8988T (cell line): ENCODE data around the gene MRGPRE.

Source experiments
- DNase-seq: peaks from one replicate; pipeline ENCODE4 v3.0.0; 2011

Gene MRGPRE

DNA sequence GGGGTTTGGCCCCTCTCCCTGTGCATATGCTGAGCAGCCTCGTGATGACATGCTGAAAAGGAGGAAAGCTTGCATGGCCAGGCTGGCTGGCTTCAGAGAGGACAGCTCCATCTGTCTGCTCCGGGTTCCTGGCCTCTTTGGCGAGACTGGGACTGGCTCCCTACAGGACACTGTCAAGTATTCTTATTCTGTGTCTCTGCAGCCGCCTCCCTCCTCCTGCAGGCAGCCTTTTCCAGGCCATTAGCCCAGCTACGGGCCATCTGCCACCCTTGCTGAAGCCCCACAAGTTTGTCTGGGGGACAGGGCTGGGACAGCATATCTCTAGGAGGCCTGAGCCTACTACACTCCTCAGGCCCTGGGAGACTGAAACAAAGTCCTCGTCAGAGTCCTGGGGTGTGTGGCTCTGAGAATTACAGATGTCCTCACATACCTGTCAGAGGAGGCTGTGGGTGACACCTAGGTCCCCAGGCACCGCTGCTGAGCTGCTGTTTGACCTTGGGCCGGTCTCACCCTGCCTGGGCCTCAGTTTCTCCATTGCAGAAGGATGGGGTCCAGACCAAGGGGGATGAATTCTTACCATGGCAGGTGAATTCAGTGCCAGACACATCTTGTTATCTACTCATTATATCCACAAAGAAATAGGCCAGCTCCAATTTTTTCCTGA is 24.6 kb downstream of the MRGPRE start:
- no peak for DNase-seq

DNA sequence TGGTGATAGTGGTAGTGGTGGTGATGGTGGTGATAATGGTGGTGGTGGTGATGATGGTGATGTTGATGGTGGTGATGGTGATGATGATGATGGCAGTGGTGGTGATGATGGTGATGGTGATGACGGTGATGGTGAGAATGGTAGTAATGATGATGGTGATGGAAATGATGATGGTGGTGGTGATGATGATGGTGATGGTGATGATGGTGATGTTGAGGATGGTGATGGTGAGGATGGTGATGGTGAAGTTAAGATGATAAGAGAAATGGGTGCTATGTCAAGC is 25.4 kb downstream of the MRGPRE start:
- DNase-seq: no peak

DNA sequence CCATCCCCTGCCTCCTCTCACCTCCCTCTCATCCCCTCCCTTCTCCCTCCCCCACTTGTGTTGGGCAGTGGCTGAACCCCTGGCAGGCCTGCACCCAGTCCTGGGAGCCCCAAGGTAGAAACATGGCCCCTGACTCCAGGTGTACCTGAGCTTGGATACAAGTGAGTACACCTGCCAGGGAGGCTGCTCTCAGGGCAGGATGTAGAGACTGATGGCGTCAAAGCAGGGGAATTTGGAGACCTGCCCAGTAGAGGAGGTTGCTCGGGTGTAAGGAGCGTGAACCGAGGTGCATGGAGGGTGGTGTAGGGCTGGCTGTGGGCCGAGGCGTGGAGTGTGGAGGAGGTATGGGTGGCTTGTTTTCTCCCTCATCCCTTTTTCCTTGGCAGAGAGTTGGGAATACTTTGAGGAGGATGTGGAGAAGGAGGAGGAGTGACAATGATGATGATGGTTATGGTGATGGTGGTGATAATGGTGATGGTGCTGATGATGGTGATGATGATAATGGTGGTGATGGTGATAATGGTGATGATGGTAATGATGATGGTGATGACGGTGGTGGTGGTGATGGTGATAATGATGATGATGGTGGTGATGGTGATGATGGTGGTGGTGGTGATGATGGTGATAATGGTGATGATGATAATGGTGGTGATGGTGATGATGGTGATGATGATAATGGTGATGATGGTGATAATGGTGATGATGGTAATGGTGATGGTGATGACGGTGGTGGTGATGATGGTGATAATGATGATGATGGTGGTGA is 25.9 kb downstream of the MRGPRE start:
- no peak for DNase-seq

DNA sequence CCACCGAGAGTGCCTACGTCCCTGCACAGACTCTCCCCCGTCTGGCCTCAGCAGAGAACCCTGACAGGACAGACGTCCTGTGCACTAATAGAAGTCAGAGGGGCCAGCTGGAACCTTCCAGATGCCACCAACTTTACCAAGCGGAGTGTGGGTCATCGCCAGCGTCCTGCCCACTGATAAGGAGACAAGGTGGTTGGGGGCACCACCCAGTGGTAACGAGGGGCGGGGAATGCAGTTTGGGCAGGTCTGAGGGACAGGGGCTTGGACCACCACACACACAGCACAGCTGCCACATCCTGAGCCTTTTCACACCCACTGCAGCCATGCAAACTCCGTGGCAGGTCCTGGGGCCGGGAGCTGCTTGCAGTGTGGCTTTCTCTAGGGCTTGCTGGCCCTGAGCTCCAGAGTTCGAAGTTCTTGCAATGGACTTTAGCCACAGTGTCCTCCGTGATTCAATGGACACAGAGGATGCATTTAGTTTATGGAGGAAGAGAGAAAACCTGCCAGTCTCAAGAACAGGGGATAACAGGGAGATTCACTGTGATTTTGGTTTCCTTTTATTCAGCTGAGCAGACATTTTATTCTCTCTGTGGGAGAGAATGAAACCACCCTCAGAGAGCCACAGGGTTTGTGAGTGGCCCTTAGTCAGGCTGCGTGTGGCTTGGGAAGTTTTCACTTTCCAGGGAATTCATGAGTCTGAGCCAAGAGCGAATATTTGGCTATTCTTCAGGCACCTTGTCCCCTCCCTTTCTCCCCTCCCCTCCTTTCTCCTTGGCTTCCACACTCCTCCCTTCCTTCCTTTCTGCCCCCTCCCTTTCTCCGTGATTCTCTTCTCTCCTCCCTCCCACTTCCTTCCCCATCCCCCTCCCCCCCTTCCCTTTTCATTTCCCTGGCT is 26.7 kb downstream of the MRGPRE start:
- no peak for DNase-seq

DNA sequence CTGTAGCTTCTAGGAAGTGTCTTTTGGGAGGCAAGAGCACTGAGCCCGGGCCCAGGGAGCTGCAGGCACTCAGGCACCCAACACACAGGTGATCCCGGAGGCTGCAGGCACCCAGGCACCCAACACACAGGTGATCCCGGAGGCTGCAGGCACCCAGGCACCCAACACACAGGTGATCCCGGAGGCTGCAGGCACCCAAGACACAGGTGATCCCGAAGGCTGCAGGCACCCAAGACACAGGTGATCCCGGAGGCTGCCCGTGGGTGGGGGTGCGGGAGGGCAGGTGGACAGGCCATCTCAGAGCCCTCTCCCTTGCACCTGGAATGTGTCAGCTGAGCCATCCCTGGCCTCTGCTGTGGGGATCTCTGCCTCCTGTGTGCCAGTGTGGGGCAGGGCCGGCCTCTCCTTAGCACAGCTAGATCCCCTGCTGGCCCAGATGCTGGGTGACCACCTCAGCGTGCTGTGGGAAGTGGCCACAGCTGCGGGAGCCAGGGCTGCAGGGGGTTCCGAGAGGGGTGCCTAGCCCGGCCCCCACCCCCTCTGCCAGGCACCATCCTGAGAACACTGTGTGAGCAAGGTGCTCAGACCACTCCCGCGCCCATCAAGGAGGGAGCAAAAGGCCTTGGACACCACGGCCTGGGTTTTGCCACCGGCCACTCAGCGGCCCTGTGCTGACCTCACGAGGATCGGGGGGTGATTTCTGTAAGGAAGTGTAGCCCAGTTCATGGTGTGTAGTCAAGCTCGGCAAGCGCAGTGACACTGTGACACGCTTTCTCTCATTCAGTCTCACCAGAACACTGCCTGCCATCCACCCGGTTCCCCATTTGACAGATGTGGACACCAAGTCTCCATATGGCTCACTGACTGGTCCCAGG is 27.8 kb downstream of the MRGPRE start:
- no peak for DNase-seq

DNA sequence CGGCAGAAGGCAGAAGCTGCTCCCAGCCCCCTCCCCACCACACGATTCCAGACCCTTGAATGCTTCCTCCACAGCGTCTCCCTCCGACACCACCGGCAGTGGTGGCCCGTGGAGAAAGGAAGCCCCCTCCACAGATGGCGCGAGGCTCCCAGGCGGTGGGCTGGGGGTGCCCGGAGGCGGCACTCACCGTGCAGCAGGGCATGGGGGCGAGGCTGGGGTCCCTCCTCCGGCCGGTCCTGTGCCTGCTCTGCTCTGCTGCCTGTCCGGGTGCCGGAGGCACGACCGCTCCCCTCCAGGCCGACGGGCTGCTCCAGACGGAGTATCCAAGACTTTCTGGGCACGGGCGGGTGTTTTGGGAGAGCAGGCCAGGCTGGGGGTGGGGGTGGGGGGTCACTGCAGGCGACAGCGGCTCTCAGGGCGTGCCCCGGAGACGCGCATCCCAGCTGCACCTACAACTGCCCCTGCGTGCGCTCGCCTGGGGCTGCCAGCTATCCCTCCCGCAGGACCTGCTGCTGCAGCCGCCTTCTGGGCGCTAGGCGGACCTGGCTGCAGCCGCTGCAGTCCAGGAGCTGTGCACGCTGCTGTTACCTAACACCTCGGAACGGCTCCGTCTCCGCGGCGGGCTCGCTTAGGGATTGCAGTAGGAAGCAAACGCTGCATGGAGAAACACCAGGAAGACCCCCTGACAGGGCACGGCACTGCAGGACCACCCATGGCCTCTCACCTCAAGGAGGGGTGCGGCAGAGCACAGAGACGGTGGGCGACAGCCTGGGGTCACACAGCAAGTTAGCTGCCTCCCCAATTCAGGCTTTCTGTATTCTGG is 28.8 kb downstream of the MRGPRE start:
- no peak for DNase-seq

DNA sequence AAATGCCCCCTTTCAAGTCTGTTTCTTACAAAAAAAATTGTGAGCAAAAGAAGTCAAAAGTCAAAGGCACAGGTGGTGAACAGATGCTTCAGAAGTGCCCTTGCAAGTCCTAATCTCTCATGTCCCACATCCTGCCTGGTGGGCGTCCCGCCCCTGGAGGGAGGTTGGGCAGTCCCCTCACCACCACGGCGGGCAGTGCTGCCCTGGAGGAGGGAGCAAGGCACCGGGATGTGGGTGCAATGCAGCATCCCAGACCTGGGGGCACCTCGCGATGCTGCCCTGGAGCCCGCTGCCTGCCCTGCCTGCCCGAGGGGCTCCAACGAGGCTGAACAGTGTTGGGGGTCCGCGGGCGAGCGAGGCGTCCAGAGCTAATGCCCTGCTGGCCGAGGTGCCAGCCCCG is 29.5 kb downstream of the MRGPRE start:
- DNase-seq: no peak

DNA sequence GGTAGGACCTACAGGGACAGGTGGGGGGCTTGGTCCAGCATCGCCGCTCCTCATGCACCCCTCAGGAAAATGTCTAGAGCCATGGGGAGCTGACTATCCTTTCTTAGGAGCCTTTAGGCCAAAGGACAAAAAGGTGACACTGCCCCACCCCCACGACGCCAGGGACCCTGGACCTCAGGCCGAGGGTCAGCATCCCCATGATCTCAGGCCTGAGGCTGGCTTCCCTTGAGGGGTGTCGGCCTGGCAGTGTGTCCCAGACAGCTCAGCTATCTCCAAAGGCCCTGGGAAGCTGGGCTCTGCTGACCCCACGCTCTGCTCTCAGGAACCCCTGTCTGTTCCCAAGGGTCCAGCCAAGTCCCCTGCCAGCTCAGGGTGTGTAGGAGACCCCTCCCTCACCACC is 29.9 kb downstream of the MRGPRE start:
- DNase-seq: no peak

DNA sequence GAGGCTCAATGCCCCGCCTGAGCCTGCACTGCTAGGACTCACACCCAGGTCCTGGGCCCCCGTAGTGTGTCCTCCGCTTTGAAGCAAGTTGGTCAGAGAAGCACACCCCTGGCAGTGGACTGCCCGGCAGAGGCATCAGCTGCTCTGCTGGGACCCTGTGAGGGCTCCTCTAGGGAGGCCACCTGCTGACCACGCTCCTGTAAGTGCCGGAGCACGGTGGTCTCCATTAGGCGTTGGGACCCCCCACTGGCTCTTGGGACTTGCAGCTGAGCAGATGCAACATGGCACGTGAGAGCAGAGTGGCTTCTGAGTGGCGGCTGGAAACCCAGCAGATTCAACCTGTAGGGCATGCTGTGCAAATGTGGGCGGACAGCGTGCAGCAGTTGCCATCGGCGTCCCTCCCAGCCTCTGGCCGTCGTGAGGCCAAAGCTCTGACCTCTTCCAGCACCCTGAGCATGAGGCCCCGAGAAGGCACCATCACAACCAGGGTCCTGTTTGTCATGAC is 30.5 kb downstream of the MRGPRE start:
- peak; percentile 31 for DNase-seq

DNA sequence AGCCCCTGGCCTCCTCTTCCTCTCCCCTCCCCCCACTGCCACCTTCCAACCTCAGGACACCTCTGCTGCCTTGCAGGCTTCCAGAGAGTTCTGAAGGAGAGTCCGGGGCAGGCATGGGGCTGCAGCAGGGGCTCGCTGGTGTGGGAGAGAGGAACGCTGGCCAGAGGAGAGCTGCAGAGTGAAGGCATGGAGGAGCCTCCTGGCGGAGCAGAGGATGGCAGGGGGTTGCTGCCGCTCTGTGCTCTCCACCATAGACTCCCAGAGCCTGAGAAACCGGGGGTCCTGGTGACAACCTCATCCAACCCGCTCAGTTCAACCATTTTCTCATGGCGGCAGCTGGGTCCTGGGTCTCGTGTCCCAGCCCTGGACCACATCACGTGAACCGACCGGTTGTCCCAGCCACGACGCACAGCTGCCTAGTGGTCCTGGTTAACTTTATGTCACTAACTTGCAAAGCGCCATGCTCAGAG is 31.1 kb downstream of the MRGPRE start:
- peak; percentile 26 for DNase-seq

DNA sequence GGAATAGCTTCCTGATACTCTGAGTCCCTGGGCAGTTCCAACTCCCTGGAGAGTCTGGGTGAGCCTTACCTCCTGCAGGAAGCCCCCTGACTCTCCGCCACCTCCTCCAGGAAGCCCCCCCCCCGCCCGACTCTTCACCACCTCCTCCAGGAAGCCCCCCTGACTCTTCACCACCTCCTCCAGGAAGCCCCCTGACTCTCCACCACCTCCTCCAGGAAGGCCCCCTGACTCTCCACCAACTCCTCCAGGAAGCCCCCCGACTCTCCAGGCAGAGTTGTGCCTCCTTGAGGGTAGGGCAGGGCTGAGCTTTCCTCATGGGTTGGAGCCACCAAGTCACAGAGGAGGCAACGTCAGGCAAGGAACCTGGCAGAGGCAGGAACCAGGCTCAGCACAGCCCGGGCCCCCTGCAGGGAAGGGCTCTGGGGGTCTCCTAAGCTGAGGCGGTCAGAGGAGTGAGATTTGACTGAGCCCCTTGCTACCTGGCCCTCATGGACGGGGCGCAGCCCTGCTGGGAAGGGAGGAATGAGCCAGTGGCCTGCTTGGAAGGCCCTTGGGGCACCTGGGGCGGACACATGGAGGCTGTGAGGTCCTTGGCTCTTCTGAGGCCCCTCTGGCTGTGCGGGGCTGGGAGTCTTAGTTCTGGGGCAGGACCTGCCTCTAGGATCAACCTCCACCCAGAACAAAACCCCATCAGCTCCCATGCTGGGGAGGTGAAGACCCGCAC is 31.7 kb downstream of the MRGPRE start:
- DNase-seq: peak; percentile 35

DNA sequence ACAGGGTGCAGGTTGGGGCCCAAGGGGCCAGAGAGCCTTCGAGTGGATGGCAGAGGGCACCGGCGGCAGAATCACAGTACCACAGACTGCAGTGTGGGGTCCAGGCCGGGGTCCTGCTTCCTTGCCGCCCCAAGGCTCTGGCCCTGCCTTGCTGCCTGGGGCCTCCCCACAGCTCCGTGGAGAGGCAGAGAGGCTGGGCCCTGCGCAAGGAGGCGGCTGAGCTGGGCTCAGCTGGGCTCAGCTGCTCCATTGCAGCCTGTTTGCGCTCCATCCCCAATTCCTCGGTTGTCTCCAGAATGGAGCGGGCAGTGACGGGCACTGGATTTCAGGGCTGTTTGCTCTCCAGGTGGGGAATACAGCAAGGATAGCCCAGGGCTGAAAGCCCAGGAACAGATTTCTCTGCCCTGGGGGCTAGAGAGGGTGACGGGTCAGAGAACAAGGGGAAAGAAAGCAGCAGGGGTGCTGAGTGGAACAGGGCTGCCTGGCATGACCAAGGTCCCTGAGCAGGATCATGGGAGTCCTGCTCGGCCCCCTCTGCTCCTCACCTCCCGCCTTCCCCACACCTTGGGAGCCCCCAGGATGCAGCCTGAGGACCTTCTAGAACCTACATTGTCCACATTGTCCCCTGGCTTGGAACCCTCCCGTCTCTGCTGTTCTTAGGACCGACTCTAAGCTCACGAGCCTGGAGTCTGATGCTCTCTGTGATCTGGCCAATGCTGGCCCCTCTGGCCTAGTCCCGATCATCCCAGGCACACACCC is 32.5 kb downstream of the MRGPRE start:
- peak; percentile 28 for DNase-seq

DNA sequence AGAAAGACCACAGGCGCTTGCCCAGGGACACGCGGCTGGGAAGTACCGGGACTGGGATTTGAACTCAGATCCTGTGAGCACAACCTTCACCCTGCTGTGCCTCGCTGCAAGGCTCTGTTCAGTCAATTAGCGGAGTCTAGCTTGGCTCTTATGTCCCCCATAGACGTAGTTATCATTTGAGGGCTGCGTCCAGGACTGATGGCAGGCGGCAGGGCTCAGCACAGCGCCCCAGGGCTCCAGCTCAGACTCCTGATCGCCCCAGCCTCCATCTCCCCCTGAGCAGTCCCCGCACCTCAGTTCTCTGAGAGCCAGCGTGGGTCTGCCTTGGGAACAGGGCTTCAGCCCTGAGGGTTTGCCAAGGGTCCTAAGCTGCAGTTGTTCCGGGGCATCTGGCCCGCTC is 33.4 kb downstream of the MRGPRE start:
- DNase-seq: peak; percentile 21

DNA sequence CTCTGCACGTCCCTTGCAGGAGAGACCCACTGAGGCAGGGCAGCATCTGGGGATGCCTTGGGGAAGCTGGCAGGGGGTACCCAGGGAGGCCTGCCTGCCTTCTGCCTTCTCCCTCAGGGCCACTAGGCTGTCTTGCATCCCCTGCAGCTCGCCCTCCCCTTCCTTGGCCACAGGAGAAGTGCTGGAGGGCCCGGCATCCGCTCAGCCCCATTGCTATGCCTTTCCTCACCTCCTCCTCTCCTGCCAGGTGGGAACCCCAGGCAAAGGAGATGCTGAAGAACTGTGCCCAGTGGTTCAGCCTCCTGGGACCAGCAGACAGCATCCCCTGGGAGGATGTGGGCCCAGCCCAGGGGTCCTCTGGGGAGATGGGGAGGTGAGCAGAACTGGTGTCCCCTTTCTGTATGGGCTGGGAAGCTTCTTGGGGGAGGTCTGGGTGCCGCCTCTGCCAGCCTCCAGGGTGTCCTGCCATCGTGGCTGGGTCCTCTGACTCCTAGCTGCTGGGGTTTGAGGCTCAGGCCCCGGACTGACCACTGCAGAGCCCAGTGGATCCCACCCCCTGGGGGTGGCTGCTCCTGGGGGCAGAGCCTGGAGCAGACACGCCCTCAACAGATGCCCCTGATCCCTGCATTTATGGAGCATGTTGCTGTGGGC is 34.2 kb downstream of the MRGPRE start:
- peak; percentile 37 for DNase-seq

DNA sequence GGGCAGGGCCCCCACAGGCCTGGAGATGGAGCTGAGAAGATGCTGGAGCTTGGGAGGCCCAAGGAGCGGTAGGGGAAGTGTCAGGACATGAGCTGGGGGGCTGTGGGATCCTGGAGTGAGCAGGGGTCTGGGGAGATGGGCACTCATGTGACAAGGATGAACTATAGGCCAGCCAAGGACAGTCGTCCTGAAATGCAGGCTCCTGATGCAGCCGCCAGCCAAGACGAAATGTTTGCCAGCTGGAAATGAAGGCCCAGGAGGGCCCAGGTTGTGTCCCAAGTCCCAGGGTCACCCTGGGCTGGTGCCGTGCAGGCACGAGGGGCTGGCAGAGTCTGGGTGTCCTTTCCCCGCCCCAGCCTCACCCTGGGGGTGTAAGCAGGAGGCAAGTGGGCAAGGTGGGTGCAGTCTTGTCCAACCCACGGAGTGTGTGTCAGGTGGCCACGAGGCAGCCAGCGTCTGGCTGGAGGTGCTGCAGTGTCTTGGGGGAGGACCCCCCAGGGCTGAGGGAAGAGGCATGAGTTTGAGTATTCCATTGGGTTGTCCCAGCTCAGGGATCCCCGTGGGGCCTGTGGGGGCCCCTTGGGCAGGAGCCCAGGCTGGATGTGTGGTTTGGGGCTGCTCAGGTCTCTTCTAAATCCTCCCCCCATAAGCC is 35.0 kb downstream of the MRGPRE start:
- no peak for DNase-seq

DNA sequence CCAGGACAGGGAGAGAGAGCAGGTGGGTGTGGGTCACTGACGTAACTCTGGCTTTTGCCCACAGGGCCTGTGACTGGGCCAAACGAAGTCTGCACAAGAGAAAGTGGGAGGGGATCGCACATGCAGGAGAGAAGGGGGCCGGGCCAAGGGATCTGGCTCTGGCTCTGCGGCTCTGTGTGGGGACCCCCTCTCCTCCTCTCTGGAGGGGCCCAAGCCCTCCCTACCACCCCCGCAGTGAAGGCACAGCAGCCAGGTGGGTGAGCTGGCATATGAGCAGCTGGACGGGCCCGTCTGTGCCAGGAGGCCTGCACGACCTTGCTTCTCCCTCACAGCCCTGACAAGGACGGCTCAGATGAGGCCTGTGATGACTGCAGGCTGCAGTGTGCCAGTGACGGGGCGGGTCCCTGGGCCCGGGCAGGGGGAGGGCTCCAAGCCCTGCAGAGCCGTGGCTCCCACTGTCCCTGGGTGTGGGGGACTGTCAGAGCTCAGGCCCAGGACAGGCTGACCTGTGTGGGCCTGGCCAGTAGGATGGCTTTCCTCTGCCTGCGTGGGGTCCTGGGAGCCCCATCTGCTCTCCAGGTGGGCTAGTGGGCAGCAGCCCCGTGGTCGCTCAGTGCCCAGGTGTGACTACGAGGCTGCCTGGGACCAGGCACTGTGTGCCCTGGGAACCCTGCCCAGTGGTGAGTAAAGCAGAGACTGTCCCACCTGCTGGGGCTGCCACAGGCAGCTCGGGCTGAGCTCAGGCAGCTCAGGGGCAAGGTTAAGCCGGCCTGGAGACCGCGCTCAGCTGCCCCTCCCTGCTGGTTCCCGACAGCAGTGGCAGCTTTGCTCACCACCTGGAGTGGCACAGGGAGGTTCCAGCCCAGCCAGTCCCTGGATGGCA is 35.8 kb downstream of the MRGPRE start:
- peak; percentile 38 for DNase-seq

DNA sequence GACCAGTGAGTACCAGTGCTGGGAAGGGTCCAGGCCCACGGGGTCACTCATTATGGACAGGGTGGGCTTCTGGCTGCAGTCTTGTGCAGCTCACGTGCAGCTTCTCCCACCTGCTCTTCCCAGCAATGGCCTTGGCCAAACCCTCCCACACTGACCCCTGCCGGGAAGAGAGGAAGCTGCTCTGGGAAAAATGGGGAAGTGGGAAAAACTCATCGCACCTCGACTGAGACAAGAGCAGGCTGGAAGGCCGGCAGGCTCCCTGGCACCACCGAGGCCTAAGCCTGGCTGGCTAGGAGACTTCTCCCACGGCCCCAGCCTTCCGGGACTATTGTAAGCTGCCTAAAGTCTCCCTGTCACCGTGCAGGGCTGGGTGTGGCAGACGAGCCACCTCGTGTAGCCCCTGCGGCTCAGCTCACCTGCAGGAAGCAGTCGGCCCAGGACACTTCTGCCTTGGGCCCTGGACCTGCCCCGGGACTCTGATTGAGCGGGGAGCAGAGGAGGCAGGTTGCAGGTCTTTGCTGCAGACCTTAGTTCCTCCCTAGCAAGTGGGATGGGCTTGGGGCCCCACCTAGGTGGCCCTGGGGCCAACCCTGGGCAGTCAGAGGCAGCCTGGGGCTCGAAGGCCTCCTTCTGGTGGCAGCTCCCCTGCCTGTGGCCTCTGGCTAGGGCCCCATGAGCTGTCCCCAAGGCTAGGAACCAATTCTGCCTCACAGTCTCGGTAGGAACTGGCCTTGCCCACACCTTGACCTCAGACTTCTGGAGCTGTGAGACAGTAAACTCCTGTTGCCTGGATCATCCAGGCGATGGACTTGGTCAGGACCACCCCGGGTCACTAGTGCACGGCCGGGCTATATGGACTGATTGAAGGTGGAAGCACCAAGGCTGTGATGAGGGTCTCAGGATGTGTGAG is 36.7 kb downstream of the MRGPRE start:
- DNase-seq: peak; percentile 81
